ENCODE results near the gene HSPA6.

Gene HSPA6

DNA sequence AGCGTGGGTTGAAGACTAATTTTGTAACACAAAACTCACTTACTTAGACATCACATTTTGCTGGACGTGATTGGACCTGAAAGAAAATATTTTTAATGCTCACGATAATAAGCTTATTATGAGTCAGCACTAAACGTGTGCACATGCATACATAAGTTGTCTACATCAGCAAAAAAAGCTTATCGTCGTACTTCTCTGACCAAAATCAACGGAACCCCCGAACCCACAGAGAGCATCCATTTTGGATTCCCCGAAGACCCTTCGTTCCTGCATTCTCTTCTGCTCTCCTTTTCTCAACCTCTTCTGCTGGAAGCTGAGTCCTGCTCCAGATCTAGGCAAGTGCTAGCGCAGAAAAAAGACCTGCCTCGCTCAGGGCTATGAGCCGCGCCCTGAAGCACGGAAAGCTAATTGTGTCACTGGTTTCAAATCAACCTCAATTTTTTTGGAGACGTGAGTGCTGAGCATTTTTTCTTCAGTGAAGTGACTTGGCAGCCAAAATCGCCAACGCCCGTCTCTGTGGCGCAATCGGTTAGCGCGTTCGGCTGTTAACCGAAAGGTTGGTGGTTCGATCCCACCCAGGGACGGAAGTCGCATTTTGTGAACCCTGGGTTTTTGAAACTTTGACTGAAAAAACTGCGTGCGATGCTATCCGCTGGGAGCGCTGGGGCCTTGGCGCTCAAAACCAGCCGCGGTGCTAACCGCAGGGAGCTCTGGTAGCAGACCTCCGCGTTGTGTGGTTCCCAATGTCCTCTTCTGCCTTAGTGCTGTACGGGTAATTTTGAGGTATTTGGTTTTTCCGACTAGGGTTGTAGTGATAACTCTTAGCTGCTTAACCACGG, 15.6 kb downstream of the HSPA6 start (continued):
- TF ChIP-seq, protein P1, sequence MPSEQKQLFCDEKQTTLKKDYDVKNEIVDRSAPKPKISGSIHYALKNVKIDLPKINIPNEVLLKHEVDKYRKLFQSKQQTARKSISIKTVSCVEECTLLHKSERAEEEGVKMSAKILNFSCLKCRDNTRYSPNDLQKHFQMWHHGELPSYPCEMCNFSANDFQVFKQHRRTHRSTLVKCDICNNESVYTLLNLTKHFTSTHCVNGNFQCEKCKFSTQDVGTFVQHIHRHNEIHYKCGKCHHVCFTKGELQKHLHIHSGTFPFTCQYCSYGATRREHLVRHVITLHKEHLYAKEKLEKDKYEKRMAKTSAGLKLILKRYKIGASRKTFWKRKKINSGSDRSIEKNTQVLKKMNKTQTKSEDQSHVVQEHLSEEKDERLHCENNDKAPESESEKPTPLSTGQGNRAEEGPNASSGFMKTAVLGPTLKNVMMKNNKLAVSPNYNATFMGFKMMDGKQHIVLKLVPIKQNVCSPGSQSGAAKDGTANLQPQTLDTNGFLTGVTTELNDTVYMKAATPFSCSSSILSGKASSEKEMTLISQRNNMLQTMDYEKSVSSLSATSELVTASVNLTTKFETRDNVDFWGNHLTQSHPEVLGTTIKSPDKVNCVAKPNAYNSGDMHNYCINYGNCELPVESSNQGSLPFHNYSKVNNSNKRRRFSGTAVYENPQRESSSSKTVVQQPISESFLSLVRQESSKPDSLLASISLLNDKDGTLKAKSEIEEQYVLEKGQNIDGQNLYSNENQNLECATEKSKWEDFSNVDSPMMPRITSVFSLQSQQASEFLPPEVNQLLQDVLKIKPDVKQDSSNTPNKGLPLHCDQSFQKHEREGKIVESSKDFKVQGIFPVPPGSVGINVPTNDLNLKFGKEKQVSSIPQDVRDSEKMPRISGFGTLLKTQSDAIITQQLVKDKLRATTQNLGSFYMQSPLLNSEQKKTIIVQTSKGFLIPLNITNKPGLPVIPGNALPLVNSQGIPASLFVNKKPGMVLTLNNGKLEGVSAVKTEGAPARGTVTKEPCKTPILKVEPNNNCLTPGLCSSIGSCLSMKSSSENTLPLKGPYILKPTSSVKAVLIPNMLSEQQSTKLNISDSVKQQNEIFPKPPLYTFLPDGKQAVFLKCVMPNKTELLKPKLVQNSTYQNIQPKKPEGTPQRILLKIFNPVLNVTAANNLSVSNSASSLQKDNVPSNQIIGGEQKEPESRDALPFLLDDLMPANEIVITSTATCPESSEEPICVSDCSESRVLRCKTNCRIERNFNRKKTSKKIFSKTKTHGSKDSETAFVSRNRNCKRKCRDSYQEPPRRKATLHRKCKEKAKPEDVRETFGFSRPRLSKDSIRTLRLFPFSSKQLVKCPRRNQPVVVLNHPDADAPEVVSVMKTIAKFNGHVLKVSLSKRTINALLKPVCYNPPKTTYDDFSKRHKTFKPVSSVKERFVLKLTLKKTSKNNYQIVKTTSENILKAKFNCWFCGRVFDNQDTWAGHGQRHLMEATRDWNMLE (tag by site-specific recombination; conservative IDR thresholded peaks at IDR 0.05; ENCODE audit: low read depth): peak; percentile 36; the same call in 1 of the 2 replicates
- TF ChIP-seq ZNF501 (tag by site-specific recombination; IDR thresholded peaks at IDR 0.05): peak; percentile 99
- TF ChIP-seq, protein P2, sequence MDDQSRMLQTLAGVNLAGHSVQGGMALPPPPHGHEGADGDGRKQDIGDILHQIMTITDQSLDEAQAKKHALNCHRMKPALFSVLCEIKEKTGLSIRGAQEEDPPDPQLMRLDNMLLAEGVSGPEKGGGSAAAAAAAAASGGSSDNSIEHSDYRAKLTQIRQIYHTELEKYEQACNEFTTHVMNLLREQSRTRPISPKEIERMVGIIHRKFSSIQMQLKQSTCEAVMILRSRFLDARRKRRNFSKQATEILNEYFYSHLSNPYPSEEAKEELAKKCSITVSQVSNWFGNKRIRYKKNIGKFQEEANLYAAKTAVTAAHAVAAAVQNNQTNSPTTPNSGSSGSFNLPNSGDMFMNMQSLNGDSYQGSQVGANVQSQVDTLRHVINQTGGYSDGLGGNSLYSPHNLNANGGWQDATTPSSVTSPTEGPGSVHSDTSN (CRISPR knock-in tag; IDR thresholded peaks at IDR 0.05): 0 out of 2 replicates have a peak, but pooled peaks have one; percentile 45
- TF ChIP-seq, protein P3, sequence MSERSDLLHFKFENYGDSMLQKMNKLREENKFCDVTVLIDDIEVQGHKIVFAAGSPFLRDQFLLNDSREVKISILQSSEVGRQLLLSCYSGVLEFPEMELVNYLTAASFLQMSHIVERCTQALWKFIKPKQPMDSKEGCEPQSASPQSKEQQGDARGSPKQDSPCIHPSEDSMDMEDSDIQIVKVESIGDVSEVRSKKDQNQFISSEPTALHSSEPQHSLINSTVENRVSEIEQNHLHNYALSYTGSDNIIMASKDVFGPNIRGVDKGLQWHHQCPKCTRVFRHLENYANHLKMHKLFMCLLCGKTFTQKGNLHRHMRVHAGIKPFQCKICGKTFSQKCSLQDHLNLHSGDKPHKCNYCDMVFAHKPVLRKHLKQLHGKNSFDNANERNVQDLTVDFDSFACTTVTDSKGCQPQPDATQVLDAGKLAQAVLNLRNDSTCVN (tag by site-specific recombination; optimal IDR thresholded peaks at IDR 0.05): peak; percentile 50
- 0 out of 2 replicates have a peak, but pooled peaks have one; percentile 12 for TF ChIP-seq ZNF341 (tag by site-specific recombination; IDR thresholded peaks at IDR 0.05; ENCODE audit: low read depth)
- TF ChIP-seq ZNF423 (tag by site-specific recombination; IDR thresholded peaks at IDR 0.05): peak; percentile 22; the same call in 1 of the 2 replicates
- TF ChIP-seq, protein P4, sequence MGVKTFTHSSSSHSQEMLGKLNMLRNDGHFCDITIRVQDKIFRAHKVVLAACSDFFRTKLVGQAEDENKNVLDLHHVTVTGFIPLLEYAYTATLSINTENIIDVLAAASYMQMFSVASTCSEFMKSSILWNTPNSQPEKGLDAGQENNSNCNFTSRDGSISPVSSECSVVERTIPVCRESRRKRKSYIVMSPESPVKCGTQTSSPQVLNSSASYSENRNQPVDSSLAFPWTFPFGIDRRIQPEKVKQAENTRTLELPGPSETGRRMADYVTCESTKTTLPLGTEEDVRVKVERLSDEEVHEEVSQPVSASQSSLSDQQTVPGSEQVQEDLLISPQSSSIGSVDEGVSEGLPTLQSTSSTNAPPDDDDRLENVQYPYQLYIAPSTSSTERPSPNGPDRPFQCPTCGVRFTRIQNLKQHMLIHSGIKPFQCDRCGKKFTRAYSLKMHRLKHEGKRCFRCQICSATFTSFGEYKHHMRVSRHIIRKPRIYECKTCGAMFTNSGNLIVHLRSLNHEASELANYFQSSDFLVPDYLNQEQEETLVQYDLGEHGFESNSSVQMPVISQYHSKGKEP (tag by site-specific recombination; IDR thresholded peaks at IDR 0.05): peak; percentile 68; the same call in 1 of the 2 replicates
- peak; percentile 84 for TF ChIP-seq ZNF391 (tag by site-specific recombination; IDR thresholded peaks at IDR 0.05; ENCODE audit: borderline replicate concordance, low read depth)
- TF ChIP-seq, protein P5, sequence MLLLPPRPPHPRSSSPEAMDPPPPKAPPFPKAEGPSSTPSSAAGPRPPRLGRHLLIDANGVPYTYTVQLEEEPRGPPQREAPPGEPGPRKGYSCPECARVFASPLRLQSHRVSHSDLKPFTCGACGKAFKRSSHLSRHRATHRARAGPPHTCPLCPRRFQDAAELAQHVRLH (tag by site-specific recombination; IDR thresholded peaks at IDR 0.05): peak; percentile 93
- peak; percentile 28; the same call in 1 of the 2 replicates for TF ChIP-seq ZIC2 (tag by site-specific recombination; IDR thresholded peaks at IDR 0.05)
- TF ChIP-seq ZNF777 (tag by site-specific recombination; IDR thresholded peaks at IDR 0.05; ENCODE audit: borderline replicate concordance): peak; percentile 27; the same call in 1 of the 2 replicates
- TF ChIP-seq ZNF664 (tag by site-specific recombination; IDR thresholded peaks at IDR 0.05): peak; percentile 53; the same call in 1 of the 2 replicates
- peak; percentile 79 for TF ChIP-seq ZNF600 (tag by site-specific recombination; IDR thresholded peaks at IDR 0.05)
- peak; percentile 39; the same call in 1 of the 2 replicates for TF ChIP-seq SCRT2 (tag by site-specific recombination; IDR thresholded peaks at IDR 0.05)
- TF ChIP-seq ZSCAN23 (tag by site-specific recombination; IDR thresholded peaks at IDR 0.05): peak; percentile 68; the same call in 1 of the 2 replicates
- peak; percentile 95 for TF ChIP-seq KLF7 (tag by site-specific recombination; IDR thresholded peaks at IDR 0.05; ENCODE audit: borderline replicate concordance)
- TF ChIP-seq, protein P6, sequence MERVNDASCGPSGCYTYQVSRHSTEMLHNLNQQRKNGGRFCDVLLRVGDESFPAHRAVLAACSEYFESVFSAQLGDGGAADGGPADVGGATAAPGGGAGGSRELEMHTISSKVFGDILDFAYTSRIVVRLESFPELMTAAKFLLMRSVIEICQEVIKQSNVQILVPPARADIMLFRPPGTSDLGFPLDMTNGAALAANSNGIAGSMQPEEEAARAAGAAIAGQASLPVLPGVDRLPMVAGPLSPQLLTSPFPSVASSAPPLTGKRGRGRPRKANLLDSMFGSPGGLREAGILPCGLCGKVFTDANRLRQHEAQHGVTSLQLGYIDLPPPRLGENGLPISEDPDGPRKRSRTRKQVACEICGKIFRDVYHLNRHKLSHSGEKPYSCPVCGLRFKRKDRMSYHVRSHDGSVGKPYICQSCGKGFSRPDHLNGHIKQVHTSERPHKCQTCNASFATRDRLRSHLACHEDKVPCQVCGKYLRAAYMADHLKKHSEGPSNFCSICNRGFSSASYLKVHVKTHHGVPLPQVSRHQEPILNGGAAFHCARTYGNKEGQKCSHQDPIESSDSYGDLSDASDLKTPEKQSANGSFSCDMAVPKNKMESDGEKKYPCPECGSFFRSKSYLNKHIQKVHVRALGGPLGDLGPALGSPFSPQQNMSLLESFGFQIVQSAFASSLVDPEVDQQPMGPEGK (tag by site-specific recombination; IDR thresholded peaks at IDR 0.05): peak; percentile 47
- TF ChIP-seq ZBTB17 (tag by site-specific recombination; IDR thresholded peaks at IDR 0.05): peak; percentile 99
- TF ChIP-seq ZNF174 (tag by site-specific recombination; IDR thresholded peaks at IDR 0.05): 0 out of 2 replicates have a peak, but pooled peaks have one; percentile 23
- TF ChIP-seq, protein P7, sequence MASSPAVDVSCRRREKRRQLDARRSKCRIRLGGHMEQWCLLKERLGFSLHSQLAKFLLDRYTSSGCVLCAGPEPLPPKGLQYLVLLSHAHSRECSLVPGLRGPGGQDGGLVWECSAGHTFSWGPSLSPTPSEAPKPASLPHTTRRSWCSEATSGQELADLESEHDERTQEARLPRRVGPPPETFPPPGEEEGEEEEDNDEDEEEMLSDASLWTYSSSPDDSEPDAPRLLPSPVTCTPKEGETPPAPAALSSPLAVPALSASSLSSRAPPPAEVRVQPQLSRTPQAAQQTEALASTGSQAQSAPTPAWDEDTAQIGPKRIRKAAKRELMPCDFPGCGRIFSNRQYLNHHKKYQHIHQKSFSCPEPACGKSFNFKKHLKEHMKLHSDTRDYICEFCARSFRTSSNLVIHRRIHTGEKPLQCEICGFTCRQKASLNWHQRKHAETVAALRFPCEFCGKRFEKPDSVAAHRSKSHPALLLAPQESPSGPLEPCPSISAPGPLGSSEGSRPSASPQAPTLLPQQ (tag by site-specific recombination; IDR thresholded peaks at IDR 0.05): peak; percentile 79
- peak; percentile 61 for TF ChIP-seq GLIS1 (tag by site-specific recombination; IDR thresholded peaks at IDR 0.05)
- peak; percentile 85 for TF ChIP-seq ZNF24 (tag by site-specific recombination; IDR thresholded peaks at IDR 0.05)
